Measurements from ENCODE around the gene CD33. TPM values are rescaled to one million over a fixed set of nuclear protein-coding genes. Genes with fewer than 3 reads are reported as not detected.
A peak's percentile ranks its signal among the peaks of the same experiment; 100 is the strongest.

The CD33 gene
- total RNA-seq, 2 experiments from 2014 or later = 0.24 to 0.62 TPM

DNA sequence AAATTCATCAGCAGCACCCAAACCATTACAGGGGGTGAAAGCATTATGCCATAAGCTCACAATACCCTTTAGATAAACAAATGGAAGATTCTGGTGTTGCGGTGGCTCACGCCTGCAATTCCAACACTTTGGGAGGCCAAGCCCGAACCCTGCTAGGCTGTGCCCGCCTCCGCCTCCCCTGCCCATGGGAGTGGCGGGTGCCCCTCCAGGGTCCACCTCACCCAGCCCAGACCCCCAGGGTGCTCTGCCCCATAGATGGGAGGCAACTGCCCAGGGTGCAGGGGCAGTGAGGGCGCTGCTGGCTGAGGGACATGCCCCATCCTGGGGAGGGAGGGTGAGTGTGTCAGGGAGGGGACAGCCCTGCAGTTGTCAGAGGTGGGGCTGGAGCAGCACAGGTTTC, 16.0 kb downstream of the CD33 start:
- Mint-ChIP-seq H3K4me3 (no peak overlapping the region), H3K9me3 (no peaks in the 10 kb centered on the region), H3K27ac (no peak overlapping the region), H3K36me3 (no peaks in the 10 kb centered on the region), H3K4me1 (peaks cover 4% of the 10 kb centered on the region), H3K27me3 (no peaks in the 10 kb centered on the region)
- no peak for DNase-seq

GRCh38 chr19:51242881-51243630, 18.2 kb downstream of the CD33 start:
- Mint-ChIP-seq H3K36me3 (no peaks in the 10 kb centered on the region), H3K4me1 (peaks cover 9% of the 10 kb centered on the region), H3K9me3 (no peaks in the 10 kb centered on the region), H3K27me3 (peaks cover 5% of the 10 kb centered on the region), H3K27ac (no peak overlapping the region), H3K4me3 (no peak overlapping the region)
- no peak for DNase-seq

DNA sequence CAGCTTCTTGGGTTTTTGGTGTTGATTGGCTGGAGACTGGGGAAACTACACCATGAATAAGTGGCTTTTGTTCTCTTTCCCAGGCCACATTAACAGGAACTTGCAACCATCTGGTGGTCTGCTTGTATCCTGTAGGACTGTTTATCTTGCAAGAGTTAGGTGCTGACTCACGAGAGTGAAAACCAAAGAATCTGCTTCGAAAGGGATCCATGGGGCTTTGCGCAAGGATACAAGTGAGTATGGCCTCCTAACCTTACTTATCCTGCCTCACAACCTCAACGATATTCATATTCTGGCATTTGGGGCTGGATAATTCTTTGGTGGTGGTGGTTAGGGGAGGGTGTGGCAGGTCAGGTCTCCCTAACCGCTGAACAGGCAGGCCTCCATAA, 21.3 kb downstream of the CD33 start:
- Mint-ChIP-seq H3K4me3 (no peak overlapping the region), H3K36me3 (no peaks in the 10 kb centered on the region), H3K27me3 (peaks cover 5% of the 10 kb centered on the region), H3K9me3 (no peaks in the 10 kb centered on the region), H3K27ac (no peak overlapping the region), H3K4me1 (peaks cover 9% of the 10 kb centered on the region)
- no peak for DNase-seq

DNA sequence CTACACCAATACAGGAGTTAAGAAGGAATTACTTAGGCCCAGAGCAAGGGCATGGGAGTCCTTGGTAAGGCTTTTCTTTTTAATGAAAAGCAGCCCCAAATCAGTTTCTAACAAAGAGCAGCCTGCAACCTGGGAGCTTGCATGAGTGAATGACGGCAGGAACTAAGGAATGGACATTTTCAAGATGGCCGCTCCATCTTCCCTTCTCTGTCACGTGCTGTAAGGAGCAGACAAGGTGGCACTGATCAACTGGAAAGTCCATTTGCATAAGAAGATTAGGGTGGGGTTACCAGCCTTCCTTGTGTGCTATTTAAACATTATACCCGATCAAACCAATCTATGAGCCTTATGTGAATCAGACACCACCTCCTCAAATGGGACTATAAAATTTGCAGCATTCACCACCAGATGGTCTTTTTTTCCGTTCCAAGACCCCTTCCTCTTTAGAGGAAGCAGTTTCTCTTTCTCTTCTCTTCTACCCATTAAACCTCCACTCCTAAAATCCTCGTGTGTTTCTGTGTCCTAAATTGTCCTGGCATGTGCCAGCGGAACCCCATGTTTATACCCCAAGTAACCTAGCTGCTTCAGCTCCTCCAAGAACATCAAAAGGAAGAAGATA, 23.2 kb downstream of the CD33 start:
- Mint-ChIP-seq H3K4me1 (peaks cover 9% of the 10 kb centered on the region), H3K36me3 (no peaks in the 10 kb centered on the region), H3K9me3 (no peaks in the 10 kb centered on the region), H3K27me3 (peaks cover 5% of the 10 kb centered on the region), H3K4me3 (no peak overlapping the region), H3K27ac (no peak overlapping the region)
- DNase-seq = no peak

GRCh38 chr19:51250786-51251467, 26.0 kb downstream of the CD33 start, which contains the start of gene SIGLECL1:
Gene SIGLECL1, plus strand, starts transcription at chr19:51251080. Its CDS starts 12,993 bp downstream, at chr19:51264073.
- no peak within 1 kb of the TSS for H3K4me3 Mint-ChIP-seq
- H3K27me3 Mint-ChIP-seq = peaks cover 9% of the 10 kb centered on the region
- H3K27ac Mint-ChIP-seq = no peak within 1 kb of the TSS
- H3K9me3 Mint-ChIP-seq = no peaks in the 10 kb centered on the region
- H3K4me1 Mint-ChIP-seq = peaks cover 9% of the 10 kb centered on the region
- H3K36me3 Mint-ChIP-seq = no peaks in the 10 kb centered on the region
- no peak for DNase-seq

DNA sequence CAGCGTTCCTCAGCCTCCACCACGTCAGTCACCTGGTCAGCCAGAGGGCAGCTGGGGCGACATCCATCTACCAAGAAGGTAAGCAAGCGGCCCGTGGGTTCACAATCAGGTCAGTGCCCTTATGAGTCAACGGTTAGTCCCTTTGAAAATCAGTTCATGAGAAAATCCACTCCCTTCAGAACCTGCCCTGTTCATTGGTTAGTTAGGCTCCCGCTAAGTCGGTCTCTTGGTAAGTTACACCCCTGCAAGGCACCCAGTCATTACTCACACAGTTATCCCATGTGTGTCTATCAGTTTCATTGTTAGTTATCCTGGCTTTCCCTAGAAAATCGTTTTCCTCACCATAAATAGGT, 26.6 kb downstream of the CD33 start:
- Mint-ChIP-seq H3K27ac (no peak overlapping the region), H3K27me3 (peaks cover 13% of the 10 kb centered on the region), H3K4me3 (no peak overlapping the region), H3K4me1 (peaks cover 9% of the 10 kb centered on the region), H3K9me3 (no peaks in the 10 kb centered on the region), H3K36me3 (no peaks in the 10 kb centered on the region)
- DNase-seq = no peak

- peaks cover 9% of the 10 kb centered on the region for H3K4me1 Mint-ChIP-seq
- H3K36me3 Mint-ChIP-seq = no peaks in the 10 kb centered on the region
- H3K9me3 Mint-ChIP-seq = no peaks in the 10 kb centered on the region
- H3K27ac Mint-ChIP-seq = no peak overlapping the region
- H3K27me3 Mint-ChIP-seq = peaks cover 13% of the 10 kb centered on the region
- H3K4me3 Mint-ChIP-seq = no peak overlapping the region
- no peak for DNase-seq
These were observed 27.6 kb downstream of the CD33 start for GRCh38 chr19:51252306-51253079.

DNA sequence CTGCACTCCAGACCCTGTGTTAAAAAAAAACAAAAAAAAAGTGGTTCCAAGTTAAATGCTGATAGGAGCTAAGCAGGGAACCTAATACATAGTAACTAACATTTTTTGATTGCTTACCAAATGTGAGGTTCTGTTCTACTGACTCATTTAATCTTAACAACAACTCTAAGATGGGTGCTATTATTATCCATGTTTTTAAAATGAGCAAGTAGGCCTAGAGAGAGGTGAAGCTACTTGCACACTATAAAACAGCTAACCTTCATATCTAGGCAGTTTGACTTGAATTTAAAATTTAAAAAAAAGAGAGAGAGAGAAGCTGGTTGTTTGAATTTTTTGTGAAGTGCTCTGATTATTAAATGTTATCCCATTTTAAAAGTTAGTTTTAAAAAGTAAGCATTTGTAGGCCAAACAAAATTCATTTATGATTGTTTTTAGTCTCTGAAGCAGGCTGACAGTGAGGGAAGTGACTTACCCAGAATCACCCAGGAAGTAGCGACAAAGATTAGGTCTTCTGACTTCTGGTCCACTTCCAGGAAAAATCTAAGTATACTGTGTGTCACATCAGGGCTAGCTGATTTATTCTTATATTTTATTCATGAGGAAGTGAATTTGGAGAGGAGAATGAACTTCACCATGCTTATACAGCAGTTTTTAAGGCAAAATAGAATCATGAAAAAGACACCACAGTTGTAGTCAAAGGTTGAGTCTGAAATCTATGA, 28.4 kb downstream of the CD33 start:
- DNase-seq = no peak
- Mint-ChIP-seq H3K9me3 (no peaks in the 10 kb centered on the region), H3K36me3 (no peaks in the 10 kb centered on the region), H3K4me1 (peaks cover 9% of the 10 kb centered on the region), H3K27ac (no peak overlapping the region), H3K4me3 (no peak overlapping the region), H3K27me3 (peaks cover 16% of the 10 kb centered on the region)

GRCh38 chr19:51256155-51256625, 31.3 kb downstream of the CD33 start:
- peaks cover 36% of the 10 kb centered on the region for H3K27me3 Mint-ChIP-seq
- no peaks in the 10 kb centered on the region for H3K9me3 Mint-ChIP-seq
- DNase-seq = no peak
- H3K27ac Mint-ChIP-seq = peak overlapping the region; percentile 17
- peaks cover 9% of the 10 kb centered on the region for H3K4me1 Mint-ChIP-seq
- H3K4me3 Mint-ChIP-seq = no peak overlapping the region
- no peaks in the 10 kb centered on the region for H3K36me3 Mint-ChIP-seq

- Mint-ChIP-seq H3K36me3 (no peaks in the 10 kb centered on the region), H3K4me3 (no peak overlapping the region), H3K27ac (no peak overlapping the region), H3K4me1 (peaks cover 9% of the 10 kb centered on the region), H3K9me3 (no peaks in the 10 kb centered on the region), H3K27me3 (peaks cover 44% of the 10 kb centered on the region)
- no peak for DNase-seq
These were observed 32.6 kb downstream of the CD33 start for GRCh38 chr19:51257471-51257870.

- Mint-ChIP-seq H3K27me3 (peaks cover 44% of the 10 kb centered on the region), H3K9me3 (no peaks in the 10 kb centered on the region), H3K4me1 (peaks cover 7% of the 10 kb centered on the region), H3K36me3 (no peaks in the 10 kb centered on the region), H3K27ac (no peak overlapping the region), H3K4me3 (no peak overlapping the region)
- DNase-seq = no peak
These were observed 33.6 kb downstream of the CD33 start for GRCh38 chr19:51258165-51259160.

GRCh38 chr19:51259348-51260245, 34.7 kb downstream of the CD33 start:
- Mint-ChIP-seq H3K27ac (no peak overlapping the region), H3K9me3 (no peaks in the 10 kb centered on the region), H3K27me3 (peaks cover 44% of the 10 kb centered on the region), H3K4me3 (no peak overlapping the region), H3K4me1 (peaks cover 6% of the 10 kb centered on the region), H3K36me3 (no peaks in the 10 kb centered on the region)
- peak; percentile 19 for DNase-seq

GRCh38 chr19:51263808-51264207, 38.9 kb downstream of the CD33 start:
- no peak overlapping the region for H3K27ac Mint-ChIP-seq
- no peaks in the 10 kb centered on the region for H3K4me1 Mint-ChIP-seq
- no peak for DNase-seq
- H3K4me3 Mint-ChIP-seq = no peak overlapping the region
- peaks cover 22% of the 10 kb centered on the region for H3K27me3 Mint-ChIP-seq
- H3K36me3 Mint-ChIP-seq = no peaks in the 10 kb centered on the region
- no peaks in the 10 kb centered on the region for H3K9me3 Mint-ChIP-seq
